Superior temporal gyrus (tissue), 1 donor: ENCODE measurements around the gene MPPE1.

Experiments used
- DNase-seq: peaks from one replicate; pipeline ENCODE4 v3.0.0-alpha.2; 2016; ENCODE audit errors: extremely low spot score

The MPPE1 gene

GRCh38 chr18:11884396-11885030 lies 23.6 kb downstream of the MPPE1 start:
- no peak for DNase-seq

GRCh38 chr18:11883153-11883552 lies 25.0 kb downstream of the MPPE1 start:
- no peak for DNase-seq

GRCh38 chr18:11882636-11883035 lies 25.5 kb downstream of the MPPE1 start:
- no peak for DNase-seq

- no peak for DNase-seq
These were observed 27.4 kb downstream of the MPPE1 start for GRCh38 chr18:11880586-11881304.

GRCh38 chr18:11877497-11878135 lies 30.5 kb downstream of the MPPE1 start:
- DNase-seq, result no peak

- no peak for DNase-seq
These were observed 33.4 kb downstream of the MPPE1 start for GRCh38 chr18:11874676-11875075.

- no peak for DNase-seq
These were observed 34.3 kb downstream of the MPPE1 start for GRCh38 chr18:11873670-11874340.

- DNase-seq, result no peak
These were observed 35.5 kb downstream of the MPPE1 start for GRCh38 chr18:11872479-11873136.

- no peak for DNase-seq
These were observed 36.6 kb downstream of the MPPE1 start for GRCh38 chr18:11871501-11871900.

GRCh38 chr18:11868230-11868629 lies 39.9 kb downstream of the MPPE1 start:
- DNase-seq, result no peak

GRCh38 chr18:11866764-11867163 lies 41.4 kb downstream of the MPPE1 start:
- no peak for DNase-seq

- DNase-seq, result no peak
These were observed 41.8 kb downstream of the MPPE1 start for GRCh38 chr18:11866329-11866728.

- no peak for DNase-seq
These were observed 43.0 kb downstream of the MPPE1 start for GRCh38 chr18:11865071-11865470.

- DNase-seq, result no peak
These were observed 43.6 kb downstream of the MPPE1 start for GRCh38 chr18:11864471-11864870.

GRCh38 chr18:11862468-11863137 lies 45.5 kb downstream of the MPPE1 start:
- DNase-seq, result no peak

- no peak for DNase-seq
These were observed 46.4 kb downstream of the MPPE1 start for GRCh38 chr18:11861583-11862288.

- no peak for DNase-seq
These were observed 47.3 kb downstream of the MPPE1 start for GRCh38 chr18:11860594-11861450.

- DNase-seq, result no peak
These were observed 48.2 kb downstream of the MPPE1 start for GRCh38 chr18:11859903-11860407.

GRCh38 chr18:11859282-11859830 lies 48.8 kb downstream of the MPPE1 start:
- no peak for DNase-seq
